Natural killer cell treated with Interleukin-12 subunit alpha and Interleukin-12 subunit beta and Interleukin-15 and Interleukin-18, amount 100 ng/mL, for 72 hours (primary cell): ENCODE data around the gene APBA2. TPM values are rescaled to one million over a fixed set of nuclear protein-coding genes. Genes with fewer than 3 reads are reported as not detected.

ENCODE experiments used
- ATAC-seq, 2 donors: fragments of 150-1000 bp; cut with Tn5 transposase in 1 of 2; sonication (Bioruptor Pico), chemical (Tn5 transposase) in 1 of 2; 2 replicates each; pipeline ENCODE4 v1.10.0; 2021
- DNase-seq: peaks from one replicate; pipeline ENCODE4 v3.0.0; 2022; ENCODE audit warnings: low spot score
- H3K27ac Mint-ChIP-seq, 2 donors: 1 replicate in 1 of 2; 2 replicates in 1 of 2; pipeline ENCODE4 v1.8.0; 2022; ENCODE audit warnings: mixed read lengths in 2 of 2, mild to moderate bottlenecking in 1 of 2, moderate library complexity in 1 of 2
- H3K27me3 Mint-ChIP-seq, 2 donors: 1 replicate in 1 of 2; 2 replicates in 1 of 2; pipeline ENCODE4 v1.8.0; 2022; ENCODE audit warnings: mixed read lengths in 2 of 2
- H3K36me3 Mint-ChIP-seq: one replicate; pipeline ENCODE4 v1.8.0; 2022; ENCODE audit warnings: mixed read lengths
- H3K4me1 Mint-ChIP-seq, 2 donors: 1 replicate in 1 of 2; 2 replicates in 1 of 2; pipeline ENCODE4 v1.8.0; 2022; ENCODE audit warnings: low read depth in 2 of 2, mixed read lengths in 2 of 2, mild to moderate bottlenecking in 1 of 2
- H3K4me3 Mint-ChIP-seq: one replicate; pipeline ENCODE4 v1.8.0; 2022; ENCODE audit warnings: mixed read lengths
- H3K9me3 Mint-ChIP-seq: 2 replicates; pipeline ENCODE4 v1.8.0; 2022; ENCODE audit warnings: mixed read lengths
- total RNA-seq, 2 donors: library from RNA; stranded (reverse); gene quantifications; one replicate each; pipeline ENCODE4 v1.2.3, GENCODE V29; 2022

APBA2 gene
- total RNA-seq, 2 donors from 2014 or later: 6.0 to 19.4 TPM

- Mint-ChIP-seq H3K27ac (no peak overlapping the region), H3K4me1 (peaks cover 34% of the 10 kb centered on the region in 2 donors), H3K9me3 (no peaks in the 10 kb centered on the region), H3K36me3 (no peaks in the 10 kb centered on the region), H3K4me3 (no peak overlapping the region), H3K27me3 (no peaks in the 10 kb centered on the region)
- ATAC-seq (no peak), DNase-seq (peak; percentile 18)
Observed at GRCh38 chr15:28895146-28895545, 9.4 kb downstream of the APBA2 start.

DNA sequence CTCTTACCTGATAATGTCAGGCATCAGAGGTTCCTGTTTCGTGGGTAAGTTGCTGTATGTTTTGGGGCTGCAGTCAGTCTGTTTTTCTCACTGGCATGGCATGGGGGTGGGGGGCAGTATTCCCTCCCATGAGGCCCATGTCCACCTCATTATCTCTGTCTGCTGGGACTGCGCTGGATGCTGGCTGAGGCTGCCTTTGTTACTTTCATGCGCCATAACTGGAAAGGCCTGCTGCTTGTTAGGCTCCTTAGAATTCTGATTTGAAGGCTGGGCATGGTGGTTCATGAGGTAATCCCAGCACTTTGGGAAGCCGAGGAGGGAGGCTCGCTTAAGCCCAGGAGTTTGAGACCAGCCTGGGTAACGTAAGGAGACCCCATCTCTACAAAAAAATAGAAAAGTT lies 9.8 kb downstream of the APBA2 start:
- no peaks in the 10 kb centered on the region for H3K27me3 Mint-ChIP-seq
- no peak overlapping the region for H3K4me3 Mint-ChIP-seq
- H3K9me3 Mint-ChIP-seq: no peaks in the 10 kb centered on the region
- peak; percentile 37 for DNase-seq
- ATAC-seq: no peak
- no peaks in the 10 kb centered on the region for H3K36me3 Mint-ChIP-seq
- H3K27ac Mint-ChIP-seq: no peak overlapping the region
- H3K4me1 Mint-ChIP-seq: peaks cover 29 to 31% of the 10 kb centered on the region in 2 donors

- peaks cover 19 to 28% of the 10 kb centered on the region in 2 donors for H3K4me1 Mint-ChIP-seq
- H3K4me3 Mint-ChIP-seq: no peak overlapping the region
- no peaks in the 10 kb centered on the region for H3K9me3 Mint-ChIP-seq
- H3K27me3 Mint-ChIP-seq: no peaks in the 10 kb centered on the region
- H3K27ac Mint-ChIP-seq: no peak overlapping the region
- no peaks in the 10 kb centered on the region for H3K36me3 Mint-ChIP-seq
- DNase-seq: no peak
- no peak for ATAC-seq
Observed at GRCh38 chr15:28896951-28897350, 11.2 kb downstream of the APBA2 start.

DNA sequence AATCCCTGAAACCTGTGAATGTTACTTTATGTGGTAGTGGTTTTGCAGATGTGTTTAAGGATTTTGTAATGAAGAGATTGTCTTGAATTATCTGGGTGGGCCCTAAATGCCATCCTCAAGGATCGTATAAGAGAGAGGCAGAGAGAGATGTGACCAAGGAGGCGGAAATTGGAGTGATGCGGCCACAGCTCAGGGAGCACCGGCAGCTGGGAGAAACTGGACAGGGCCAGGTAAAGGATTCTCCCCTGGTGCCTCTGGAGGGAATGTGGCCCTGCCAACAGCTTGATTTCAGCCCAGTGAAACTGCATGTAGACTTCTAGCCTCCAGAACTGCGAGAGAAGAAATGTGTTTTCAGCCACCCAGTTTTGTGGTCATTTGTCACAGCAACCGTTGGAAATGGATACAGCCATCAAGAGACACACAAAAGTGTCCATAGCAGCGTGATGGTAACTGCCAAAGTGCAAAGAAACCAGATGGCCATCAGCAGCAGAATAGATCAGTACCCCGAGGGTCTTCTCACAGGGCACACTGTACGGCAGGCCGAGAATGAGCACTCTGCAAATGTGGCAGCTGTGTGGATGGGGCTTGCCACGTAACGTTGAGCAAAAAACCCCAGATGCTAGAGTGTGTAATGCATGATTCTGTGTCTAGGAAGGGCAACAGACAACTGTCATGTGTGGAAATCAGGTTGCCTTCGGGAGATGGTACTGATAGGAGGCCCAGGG lies 12.2 kb downstream of the APBA2 start:
- ATAC-seq (no peak), DNase-seq (no peak)
- Mint-ChIP-seq H3K27ac (no peak overlapping the region), H3K9me3 (no peaks in the 10 kb centered on the region), H3K4me1 (peaks cover 15 to 23% of the 10 kb centered on the region in 2 donors), H3K27me3 (no peaks in the 10 kb centered on the region), H3K36me3 (no peaks in the 10 kb centered on the region), H3K4me3 (no peak overlapping the region)

- Mint-ChIP-seq H3K4me3 (no peak overlapping the region), H3K27me3 (no peaks in the 10 kb centered on the region), H3K4me1 (peaks cover 11 to 25% of the 10 kb centered on the region in 2 donors), H3K36me3 (no peaks in the 10 kb centered on the region), H3K9me3 (no peaks in the 10 kb centered on the region), H3K27ac (no peak overlapping the region)
- DNase-seq: peak; percentile 20
- ATAC-seq: no peak
Observed at GRCh38 chr15:28899061-28899738, 13.4 kb downstream of the APBA2 start.

DNA sequence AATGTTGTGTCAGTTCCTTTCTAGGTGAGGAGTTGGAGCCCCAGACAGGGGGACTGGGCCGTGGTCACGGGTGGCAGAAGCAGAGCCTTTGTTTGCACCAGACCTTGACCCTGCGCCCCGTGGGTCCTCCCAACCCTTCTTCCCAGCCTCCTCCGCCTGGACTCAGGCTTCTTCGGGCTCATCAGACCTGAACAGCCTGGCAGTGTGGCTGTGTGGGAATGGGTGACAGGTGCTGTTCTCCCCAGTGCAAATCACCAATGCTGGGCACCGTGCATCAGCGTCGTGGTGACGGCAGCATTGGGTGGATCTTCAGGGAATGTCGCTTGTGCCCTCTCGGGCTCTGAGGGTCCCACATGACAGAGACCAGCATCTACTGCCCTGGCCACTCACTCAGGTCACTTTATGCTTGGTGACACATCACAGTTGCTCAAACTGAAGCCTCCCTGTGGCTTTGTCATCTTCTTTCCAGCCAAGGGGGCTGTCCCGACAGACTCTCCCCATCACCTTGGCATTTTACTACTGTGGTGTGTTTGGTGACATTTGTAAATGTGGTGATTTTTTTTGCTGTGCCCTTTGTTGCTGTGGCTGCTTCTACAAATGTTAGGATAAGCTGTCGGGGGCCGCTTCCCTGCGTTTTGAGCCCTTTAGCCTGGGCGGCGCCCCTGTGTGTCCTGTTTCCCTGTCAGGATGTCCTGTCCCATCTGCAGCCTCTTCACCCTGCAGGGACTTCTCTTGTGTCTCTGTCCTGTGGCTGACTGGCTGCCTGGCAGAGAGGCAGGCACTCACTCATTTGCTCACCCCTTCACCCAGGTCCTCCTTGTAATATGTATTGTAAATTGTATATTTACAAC lies 14.5 kb downstream of the APBA2 start:
- no peaks in the 10 kb centered on the region for H3K9me3 Mint-ChIP-seq
- no peaks in the 10 kb centered on the region for H3K27me3 Mint-ChIP-seq
- ATAC-seq (no peak), DNase-seq (peak; percentile 53)
- peaks cover 16 to 25% of the 10 kb centered on the region in 2 donors for H3K4me1 Mint-ChIP-seq
- no peak overlapping the region for H3K4me3 Mint-ChIP-seq
- peak overlapping the region in 1 of 2 donors; percentile 76 for H3K27ac Mint-ChIP-seq
- no peaks in the 10 kb centered on the region for H3K36me3 Mint-ChIP-seq

GRCh38 chr15:28900892-28901586 lies 15.3 kb downstream of the APBA2 start:
- peak; percentile 26 for DNase-seq
- Mint-ChIP-seq H3K9me3 (no peaks in the 10 kb centered on the region), H3K27ac (peak overlapping the region in 1 of 2 donors; percentile 76), H3K36me3 (no peaks in the 10 kb centered on the region), H3K27me3 (no peaks in the 10 kb centered on the region), H3K4me3 (no peak overlapping the region), H3K4me1 (peaks cover 16 to 28% of the 10 kb centered on the region in 2 donors)
- ATAC-seq: no peak

DNA sequence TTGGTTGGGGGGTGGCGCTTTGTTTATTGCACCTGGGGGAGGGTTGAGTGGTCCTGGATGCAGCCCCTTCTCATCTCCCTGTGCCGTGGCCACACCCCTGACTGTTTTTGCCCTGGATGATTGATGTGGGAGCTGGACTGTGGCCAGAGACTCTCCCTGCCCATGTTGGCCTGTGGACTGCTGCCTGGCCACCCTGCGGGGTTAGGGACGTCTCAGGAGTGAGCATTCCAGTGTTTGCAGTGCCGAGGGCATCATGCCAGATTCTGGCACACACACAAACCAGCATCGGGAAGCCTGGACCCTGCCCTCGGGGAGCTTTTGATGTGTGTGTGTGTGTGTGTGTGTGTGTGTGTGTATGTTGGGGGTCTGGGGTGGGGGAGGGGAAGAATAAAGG lies 15.8 kb downstream of the APBA2 start:
- Mint-ChIP-seq H3K4me1 (peaks cover 16 to 28% of the 10 kb centered on the region in 2 donors), H3K9me3 (no peaks in the 10 kb centered on the region), H3K36me3 (no peaks in the 10 kb centered on the region), H3K27ac (no peak overlapping the region), H3K27me3 (no peaks in the 10 kb centered on the region), H3K4me3 (no peak overlapping the region)
- ATAC-seq: no peak
- no peak for DNase-seq

GRCh38 chr15:28901987-28902745 lies 16.4 kb downstream of the APBA2 start:
- Mint-ChIP-seq H3K4me1 (peaks cover 16 to 28% of the 10 kb centered on the region in 2 donors), H3K36me3 (no peaks in the 10 kb centered on the region), H3K27me3 (no peaks in the 10 kb centered on the region), H3K4me3 (no peak overlapping the region), H3K9me3 (no peaks in the 10 kb centered on the region), H3K27ac (no peak overlapping the region)
- DNase-seq (no peak), ATAC-seq (no peak)

DNA sequence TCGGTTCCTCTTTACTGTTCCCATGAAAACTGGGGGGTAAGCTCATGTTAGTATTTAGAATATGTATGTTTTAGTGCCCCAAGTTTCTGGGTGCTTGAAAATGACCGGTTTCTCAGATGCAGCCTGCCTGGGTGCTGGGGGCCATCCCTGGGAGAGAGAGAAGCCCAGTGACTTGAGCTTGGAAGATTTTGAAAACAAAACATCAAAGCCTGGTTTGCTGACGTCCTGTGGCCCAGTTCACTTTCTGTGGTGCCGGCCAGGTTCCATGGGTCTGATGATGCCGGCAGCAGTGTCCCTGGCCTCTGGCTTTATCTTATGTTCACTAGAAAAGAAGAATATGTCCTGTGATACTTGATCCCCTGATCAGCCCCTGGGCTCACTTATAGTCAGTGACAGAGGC lies 17.1 kb downstream of the APBA2 start:
- Mint-ChIP-seq H3K27ac (no peak overlapping the region), H3K9me3 (no peaks in the 10 kb centered on the region), H3K4me1 (peaks cover 13 to 28% of the 10 kb centered on the region in 2 donors)

GRCh38 chr15:28903555-28903954 lies 17.8 kb downstream of the APBA2 start:
- Mint-ChIP-seq H3K36me3 (no peaks in the 10 kb centered on the region), H3K9me3 (no peaks in the 10 kb centered on the region), H3K27me3 (no peaks in the 10 kb centered on the region), H3K4me1 (peaks cover 8 to 28% of the 10 kb centered on the region in 2 donors), H3K27ac (no peak overlapping the region), H3K4me3 (no peak overlapping the region)
- ATAC-seq (no peak), DNase-seq (peak; percentile 45)

More for the DNA sequence above, 17.1 kb downstream of the APBA2 start:
- no peak for ATAC-seq
- Mint-ChIP-seq H3K27me3 (no peaks in the 10 kb centered on the region), H3K36me3 (no peaks in the 10 kb centered on the region), H3K4me3 (no peak overlapping the region)
- DNase-seq: no peak

DNA sequence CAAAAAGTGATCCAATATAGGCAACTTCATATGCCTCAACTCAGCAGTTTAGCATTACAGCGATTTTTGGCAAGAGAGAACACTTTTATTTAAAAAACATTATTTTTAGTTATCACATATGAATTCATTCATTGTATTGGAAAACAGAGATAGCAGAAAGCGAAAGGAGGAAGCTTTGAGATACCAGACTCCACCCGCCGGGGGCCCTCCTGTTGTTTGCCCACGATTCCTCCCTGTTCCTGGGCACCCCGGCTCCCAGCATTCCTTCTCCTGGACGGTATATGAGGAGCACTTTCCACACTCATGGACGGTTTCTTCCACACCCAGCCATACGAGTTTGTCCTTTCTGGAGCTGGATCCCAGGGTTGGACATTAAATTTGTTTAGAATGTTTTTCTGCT lies 18.2 kb downstream of the APBA2 start:
- H3K4me3 Mint-ChIP-seq: no peak overlapping the region
- H3K27ac Mint-ChIP-seq: peak overlapping the region in 1 of 2 donors; percentile 75
- H3K4me1 Mint-ChIP-seq: peaks cover 8 to 25% of the 10 kb centered on the region in 2 donors

More for the DNA sequence above, 18.2 kb downstream of the APBA2 start:
- Mint-ChIP-seq H3K36me3 (no peaks in the 10 kb centered on the region), H3K9me3 (no peaks in the 10 kb centered on the region), H3K27me3 (no peaks in the 10 kb centered on the region)
- DNase-seq: peak; percentile 35
- ATAC-seq: no peak
